ENCODE data around the gene HSPB3. TPM values are rescaled to one million over a fixed set of nuclear protein-coding genes. Genes with fewer than 3 reads are reported as not detected.

The HSPB3 gene
- polyA plus RNA-seq, 2 of the 4 experiments (the other 2 are of a cell fraction), result not detected

- Histone ChIP-seq H3K4me1 (peaks cover 13% of the 10 kb centered on the region; the same call in 1 of the 3 replicates), H3K4me3 (no peak overlapping the region), H3K27ac (no peak overlapping the region), H3K4me2 (no peak overlapping the region), H3K9me3 (no peaks in the 10 kb centered on the region)
- FAIRE-seq (no peak), DNase-seq (ENCODE audit: low read depth in 1 of 2, low spot score in 1 of 2) (no peak), ATAC-seq (no peak)
- 93% methylated on average over 2 of the region's 2 CpGs for WGBS (ENCODE audit: missing lambda C conversion rate)
- POLR2A ChIA-PET, result no interaction called here
- CTCF ChIA-PET, result interaction anchor here (2.7 to 4.4 kb wide), 2 partner anchors 44 kb away, joined by 13 to 75 read pairs; no protein-coding TSS in a partner anchor
- no peak for TF ChIP-seq POLR2AphosphoS2 (conservative IDR thresholded peaks at IDR 0.05; ENCODE audit: low read length)
- TF ChIP-seq JUNB (IDR thresholded peaks at IDR 0.05), result no peak
- TF ChIP-seq RAD21 (conservative IDR thresholded peaks at IDR 0.05 in 1 of 2, IDR thresholded peaks at IDR 0.05 in 1 of 2), result no peak
- TF ChIP-seq, protein P1, sequence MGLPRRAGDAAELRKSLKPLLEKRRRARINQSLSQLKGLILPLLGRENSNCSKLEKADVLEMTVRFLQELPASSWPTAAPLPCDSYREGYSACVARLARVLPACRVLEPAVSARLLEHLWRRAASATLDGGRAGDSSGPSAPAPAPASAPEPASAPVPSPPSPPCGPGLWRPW (IDR thresholded peaks at IDR 0.05), result no peak
- no peak for TF ChIP-seq CHD4 (IDR thresholded peaks at IDR 0.05; ENCODE audit: borderline replicate concordance)
- no peak for TF ChIP-seq ESRRA (IDR thresholded peaks at IDR 0.05; ENCODE audit: borderline replicate concordance, low read length)
- no peak for TF ChIP-seq HOXB5 (CRISPR knock-in tag; IDR thresholded peaks at IDR 0.05)
These were observed 9.7 kb upstream of the HSPB3 start for GRCh38 chr5:54445691-54446378.

- POLR2A ChIA-PET, result no interaction called here
- DNase-seq (ENCODE audit: low read depth in 1 of 2, low spot score in 1 of 2) (no peak), ATAC-seq (no peak), FAIRE-seq (no peak)
- H3K27ac ChIP-seq, result no peak overlapping the region
- H3K9me3 ChIP-seq, result no peaks in the 10 kb centered on the region
- H3K4me3 ChIP-seq, result no peak overlapping the region
- H3K4me1 ChIP-seq, result peaks cover 13% of the 10 kb centered on the region; the same call in 1 of the 3 replicates
- TF ChIP-seq GATA3 (IDR thresholded peaks at IDR 0.05; ENCODE audit: borderline replicate concordance) (no peak), JUN (IDR thresholded peaks at IDR 0.05) (no peak), MAZ (IDR thresholded peaks at IDR 0.05; ENCODE audit: borderline replicate concordance, low read depth, low read length) (no peak), EHF (CRISPR knock-in tag; IDR thresholded peaks at IDR 0.05) (no peak), FOSL2 (IDR thresholded peaks at IDR 0.05) (no peak), FOSL2 (CRISPR knock-in tag; IDR thresholded peaks at IDR 0.05) (no peak), POLR2A (IDR thresholded peaks at IDR 0.05; ENCODE audit: low read length) (no peak), EP300 (IDR thresholded peaks at IDR 0.05) (no peak), RARB (CRISPR knock-in tag; IDR thresholded peaks at IDR 0.05) (no peak)
- CTCF ChIA-PET, result interaction anchor here (1.4 to 2.7 kb wide), 2 partner anchors 13 to 43 kb away, joined by 3 to 13 read pairs; no protein-coding TSS in a partner anchor
- 89% methylated on average over 3 of the region's 3 CpGs for WGBS (ENCODE audit: missing lambda C conversion rate)
- H3K4me2 ChIP-seq, result no peak overlapping the region
These were observed 9.1 kb upstream of the HSPB3 start for GRCh38 chr5:54446379-54446732.

DNA sequence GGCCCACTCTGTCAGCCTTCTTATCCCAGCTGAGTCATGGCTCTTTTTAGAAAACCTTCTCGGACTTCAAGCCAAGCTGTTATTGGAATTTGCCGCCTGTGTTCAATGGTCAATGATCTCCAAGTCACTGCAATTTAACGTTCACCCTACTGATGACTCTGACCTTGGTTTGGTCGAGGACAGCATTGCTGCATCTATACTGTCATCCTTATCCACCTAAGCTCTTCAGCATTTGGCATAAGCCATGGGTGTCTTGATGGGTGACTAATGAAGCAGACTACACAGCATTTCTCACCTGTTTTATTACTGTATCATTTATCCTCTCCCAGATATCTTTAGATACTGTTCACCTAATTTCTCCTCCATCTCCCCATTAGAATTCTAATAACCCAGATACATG lies 5.6 kb upstream of the HSPB3 start:
- no peak overlapping the region for H3K4me2 ChIP-seq
- H3K9me3 ChIP-seq, result no peaks in the 10 kb centered on the region
- DNase-seq (ENCODE audit: low read depth in 1 of 2, low spot score in 1 of 2) (no peak), ATAC-seq (no peak), FAIRE-seq (no peak)
- POLR2A ChIA-PET, result no interaction called here
- CTCF ChIA-PET, result interaction anchor here (0.6 to 1.0 kb wide), 2 partner anchors 701 to 710 kb away, joined by 3 read pairs; partner anchors contain the start of gene GPX8
- TF ChIP-seq MAZ (IDR thresholded peaks at IDR 0.05; ENCODE audit: borderline replicate concordance, low read depth, low read length), result no peak
- no peak for TF ChIP-seq POLR2AphosphoS2 (conservative IDR thresholded peaks at IDR 0.05; ENCODE audit: low read length)
- no peak for TF ChIP-seq JUN (IDR thresholded peaks at IDR 0.05)
- TF ChIP-seq NFE2L2 (conservative IDR thresholded peaks at IDR 0.05; ENCODE audit: low read length), result no peak
- TF ChIP-seq GATA3 (IDR thresholded peaks at IDR 0.05; ENCODE audit: borderline replicate concordance), result no peak
- TF ChIP-seq ZNF302 (CRISPR knock-in tag; IDR thresholded peaks at IDR 0.05), result no peak
- TF ChIP-seq EHF (CRISPR knock-in tag; IDR thresholded peaks at IDR 0.05), result no peak
- no peak for TF ChIP-seq RARB (CRISPR knock-in tag; IDR thresholded peaks at IDR 0.05)
- no peak for TF ChIP-seq JUNB (IDR thresholded peaks at IDR 0.05)
- no peak for TF ChIP-seq E2F6 (IDR thresholded peaks at IDR 0.05; ENCODE audit: borderline replicate concordance, low read depth)
- TF ChIP-seq, protein P2, sequence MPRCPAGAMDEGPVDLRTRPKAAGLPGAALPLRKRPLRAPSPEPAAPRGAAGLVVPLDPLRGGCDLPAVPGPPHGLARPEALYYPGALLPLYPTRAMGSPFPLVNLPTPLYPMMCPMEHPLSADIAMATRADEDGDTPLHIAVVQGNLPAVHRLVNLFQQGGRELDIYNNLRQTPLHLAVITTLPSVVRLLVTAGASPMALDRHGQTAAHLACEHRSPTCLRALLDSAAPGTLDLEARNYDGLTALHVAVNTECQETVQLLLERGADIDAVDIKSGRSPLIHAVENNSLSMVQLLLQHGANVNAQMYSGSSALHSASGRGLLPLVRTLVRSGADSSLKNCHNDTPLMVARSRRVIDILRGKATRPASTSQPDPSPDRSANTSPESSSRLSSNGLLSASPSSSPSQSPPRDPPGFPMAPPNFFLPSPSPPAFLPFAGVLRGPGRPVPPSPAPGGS (IDR thresholded peaks at IDR 0.05), result no peak
- no peak for TF ChIP-seq HOXB13 (CRISPR knock-in tag; IDR thresholded peaks at IDR 0.05; ENCODE audit: low read depth)
- no peak for TF ChIP-seq ZC3H11A (IDR thresholded peaks at IDR 0.05)
- no peak for TF ChIP-seq TP53 (CRISPR knock-in tag; IDR thresholded peaks at IDR 0.05)
- TF ChIP-seq CBX8 (IDR thresholded peaks at IDR 0.05), result no peak
- TF ChIP-seq HMGXB4 (CRISPR knock-in tag; IDR thresholded peaks at IDR 0.05; ENCODE audit: borderline replicate concordance), result no peak
- no peak for TF ChIP-seq RCOR1 (IDR thresholded peaks at IDR 0.05; ENCODE audit: low read depth, low read length)
- H3K4me3 ChIP-seq, result no peak overlapping the region
- no peak overlapping the region for H3K27ac ChIP-seq
- peaks cover 8% of the 10 kb centered on the region; the same call in 2 of the 3 replicates for H3K4me1 ChIP-seq
- 57% methylated on average over 4 of the region's 4 CpGs for WGBS (ENCODE audit: missing lambda C conversion rate)

Data from A549 (cell line).